Activated CD4-positive, alpha-beta T cell treated with anti-CD3 and anti-CD28 coated beads, Interleukin-2, Interleukin-4, amounts not matched to agents 100 ng/mL and 50 ng/mL, durations not matched to agents 16 hours and 8 hours (primary cell): ENCODE data around the gene MEGF9.

Experiments
- DNase-seq: peaks from one replicate; pipeline ENCODE4 v3.0.0-alpha.2; 2020; ENCODE audit warnings: low spot score

Gene MEGF9

DNA sequence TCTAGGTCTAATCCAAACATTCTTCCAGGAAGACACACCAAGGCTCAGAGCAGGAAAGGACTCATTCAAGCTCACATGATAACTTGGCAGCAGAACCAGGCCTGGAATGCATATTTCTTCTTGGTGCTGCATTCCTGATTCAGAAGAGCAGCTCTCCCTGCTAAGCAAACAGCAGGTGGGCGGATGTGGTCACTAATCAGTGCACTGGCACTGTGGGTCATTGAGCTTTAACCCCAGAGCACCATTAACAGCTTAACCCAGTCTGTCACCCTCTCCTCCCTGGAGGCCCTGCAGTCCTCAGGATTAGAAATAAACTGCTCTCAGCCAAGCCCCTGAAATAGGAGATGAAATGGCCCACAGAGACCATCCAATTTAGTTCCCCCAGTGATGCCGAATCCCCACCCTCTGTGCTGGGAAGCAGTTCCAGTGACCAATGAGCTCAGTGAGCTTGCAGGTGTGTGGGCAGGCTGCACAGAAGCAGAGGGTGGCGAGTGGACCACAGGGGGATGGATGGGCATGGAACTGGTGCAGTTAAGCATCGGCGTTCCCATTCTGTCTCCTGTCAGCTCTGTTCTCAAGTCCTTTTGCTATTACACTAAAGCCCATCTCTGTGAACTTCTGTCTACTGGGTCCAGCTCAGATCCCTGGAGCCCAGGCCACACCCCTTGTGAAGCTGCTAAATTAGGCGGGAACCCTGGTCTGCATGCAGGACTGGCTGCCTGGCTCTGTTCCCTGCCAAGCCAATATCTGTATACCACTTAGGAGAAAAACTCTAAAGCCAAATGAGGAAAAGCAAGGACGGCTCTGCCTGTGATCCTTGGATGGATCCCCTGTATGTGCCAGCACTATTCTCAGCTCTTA lies 16.6 kb upstream of the MEGF9 start:
- no peak for DNase-seq

DNA sequence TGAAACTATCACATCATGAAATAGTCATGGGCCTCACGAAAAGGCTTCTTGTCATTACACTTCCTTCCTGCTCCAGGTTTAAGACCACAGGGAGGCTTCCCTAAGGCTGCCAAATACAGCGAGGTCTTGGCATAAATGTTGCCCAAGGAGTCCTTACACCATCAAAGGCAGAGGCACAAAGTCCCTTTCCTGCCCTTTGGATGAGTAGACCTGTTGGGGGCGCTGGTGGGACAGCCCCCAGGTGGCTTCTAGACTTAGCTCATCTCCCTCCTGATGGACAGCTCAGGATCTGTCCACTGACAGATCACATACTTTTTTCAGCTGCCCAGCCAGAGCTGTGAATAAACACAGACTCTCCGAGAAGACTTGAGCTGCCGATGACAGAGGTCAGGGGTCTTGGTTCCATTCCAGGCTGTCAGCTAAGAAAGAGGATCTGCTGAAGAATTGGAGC lies 15.5 kb upstream of the MEGF9 start:
- no peak for DNase-seq

DNA sequence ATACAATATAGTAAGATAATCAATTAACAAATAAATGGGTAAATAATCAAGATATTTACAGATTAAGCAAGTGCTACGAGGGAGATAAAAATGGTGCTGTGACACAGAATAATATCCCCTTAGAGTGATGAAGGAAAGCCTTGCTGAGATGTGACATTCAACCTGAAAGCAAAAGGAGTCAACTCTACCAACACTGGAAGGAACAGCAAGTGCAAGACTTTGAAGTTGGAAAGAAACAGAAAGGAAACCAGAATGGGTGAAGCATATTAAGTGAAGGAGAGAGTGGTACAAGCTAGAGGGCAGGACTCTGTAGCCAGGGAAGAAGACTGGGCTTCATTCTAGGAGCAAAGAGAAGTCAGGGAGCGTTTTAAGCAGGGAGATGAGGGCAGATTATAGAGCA lies 12.2 kb upstream of the MEGF9 start:
- DNase-seq, result no peak

DNA sequence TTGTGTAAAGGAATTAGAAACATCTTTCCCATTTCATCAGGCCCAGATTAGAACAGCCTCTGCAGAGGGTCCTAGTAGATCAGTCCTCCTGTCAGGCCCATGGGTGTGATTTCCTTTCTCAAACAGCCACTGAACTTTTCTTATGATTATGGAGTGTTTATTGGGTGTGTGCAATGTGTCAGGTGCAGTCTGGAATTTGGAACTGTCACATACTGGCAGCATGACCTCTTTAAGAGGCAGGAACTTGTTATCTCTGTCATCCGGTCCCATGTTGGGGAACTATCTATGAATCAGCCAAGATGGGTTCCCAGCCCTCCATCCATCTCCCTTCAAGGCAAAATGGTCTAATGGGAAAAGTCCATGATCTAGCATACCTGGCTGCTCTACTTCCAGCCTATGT lies 11.6 kb upstream of the MEGF9 start:
- DNase-seq, result no peak

DNA sequence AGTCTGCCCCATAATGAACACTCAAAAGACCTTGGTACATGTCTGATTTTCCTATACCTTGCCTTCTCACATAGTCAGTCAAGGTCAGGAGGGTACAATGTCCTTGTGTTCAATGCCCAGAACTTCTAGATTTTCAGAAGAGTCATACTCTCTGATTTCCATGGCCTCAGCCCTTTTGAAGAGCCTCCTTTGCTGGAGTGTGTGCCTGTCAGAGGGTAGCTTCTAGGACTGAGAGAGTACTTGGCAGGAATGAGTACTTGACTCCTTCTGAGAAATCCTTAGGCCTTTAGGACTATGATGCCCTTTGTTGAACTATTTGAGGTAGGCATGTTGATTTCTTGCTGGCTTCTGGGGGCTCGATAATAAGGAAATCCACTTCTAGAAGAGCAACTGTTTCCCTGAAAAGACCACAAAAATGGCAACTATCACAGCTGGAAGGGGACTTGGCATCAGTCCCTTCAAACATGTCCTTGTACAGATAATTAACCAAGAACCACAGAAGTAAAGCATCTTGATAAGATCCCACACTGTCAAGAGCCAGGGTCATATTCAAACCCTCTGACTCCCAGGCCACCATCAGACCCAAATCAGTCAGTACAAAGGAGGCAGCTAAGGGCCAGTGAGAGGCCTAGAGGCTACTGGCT lies 10.6 kb upstream of the MEGF9 start:
- no peak for DNase-seq

DNA sequence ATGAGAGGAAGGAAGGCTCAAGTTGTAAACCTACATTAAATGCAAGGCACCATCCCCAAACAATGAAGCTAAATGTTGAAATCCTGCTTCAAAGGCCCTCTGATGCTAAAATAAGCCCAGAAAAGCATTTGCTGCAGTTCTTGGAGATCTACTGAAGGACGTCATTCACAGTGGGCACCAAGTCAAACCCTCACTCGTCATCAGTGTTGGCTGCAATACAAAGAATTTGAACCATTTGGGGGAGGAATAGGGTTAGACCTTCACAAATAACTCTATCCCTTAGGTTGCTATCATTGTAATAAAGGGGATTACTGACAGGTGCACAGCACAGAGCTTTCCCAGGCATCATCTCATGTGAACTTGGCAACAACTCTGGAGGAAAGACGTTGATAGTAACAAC lies 9.3 kb upstream of the MEGF9 start:
- DNase-seq, result no peak

DNA sequence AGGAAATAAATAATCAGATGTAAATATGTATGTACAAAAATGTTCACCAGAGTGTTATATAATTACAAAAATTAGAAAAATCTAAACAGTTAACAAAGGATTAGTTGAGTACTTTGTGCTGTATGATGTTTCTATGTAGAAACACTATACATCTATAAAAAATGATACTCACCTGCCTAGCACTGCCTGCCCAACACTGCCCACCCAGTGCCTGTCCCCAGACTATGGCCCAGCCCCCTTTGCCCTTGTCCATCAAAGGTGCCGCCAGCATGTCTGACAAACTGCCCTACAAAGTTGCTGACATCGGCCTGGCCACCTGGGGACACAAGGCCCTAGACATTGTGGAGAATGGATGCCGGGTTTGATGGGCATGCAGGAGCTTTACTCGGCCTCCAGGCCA lies 6.1 kb upstream of the MEGF9 start:
- DNase-seq, result no peak

DNA sequence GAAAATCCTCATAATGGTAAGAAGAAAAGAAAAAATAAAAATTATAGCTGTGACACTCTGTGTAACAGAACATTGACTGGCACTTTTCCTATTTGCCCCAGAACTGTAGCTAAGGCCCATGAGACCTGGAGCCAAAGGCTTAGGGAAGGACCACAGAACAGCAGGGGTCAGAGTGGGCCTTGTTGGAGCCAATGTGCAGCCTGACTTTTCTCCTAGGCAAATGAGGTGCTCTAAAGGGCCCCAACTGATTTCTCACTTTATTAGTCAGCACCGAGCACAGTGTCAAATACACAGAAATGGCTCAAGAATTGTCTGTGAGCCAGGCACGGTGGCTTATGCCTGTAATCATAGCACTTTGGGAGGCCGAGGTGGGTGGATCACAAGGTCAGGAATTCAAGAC lies 4.0 kb upstream of the MEGF9 start:
- DNase-seq, result peak; percentile 41

DNA sequence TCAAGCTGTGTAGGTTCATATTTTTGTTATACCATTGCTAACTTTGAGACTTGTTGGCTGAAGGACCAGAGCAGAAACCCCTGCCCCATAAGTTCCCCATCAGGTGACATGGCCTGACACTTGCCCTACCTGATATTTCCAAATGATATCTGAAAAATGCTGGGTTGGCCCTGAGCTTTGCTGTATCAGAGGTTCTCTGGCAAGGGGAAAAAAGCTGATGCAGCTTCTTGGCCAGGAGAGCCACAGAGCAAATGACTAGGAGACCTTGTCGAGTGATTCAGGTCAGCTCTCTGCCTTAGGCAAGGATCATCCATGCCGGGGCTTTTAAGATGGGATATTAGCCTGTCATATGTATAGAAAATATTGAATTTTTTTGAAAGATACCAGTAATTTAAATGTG lies 2.9 kb upstream of the MEGF9 start:
- no peak for DNase-seq

DNA sequence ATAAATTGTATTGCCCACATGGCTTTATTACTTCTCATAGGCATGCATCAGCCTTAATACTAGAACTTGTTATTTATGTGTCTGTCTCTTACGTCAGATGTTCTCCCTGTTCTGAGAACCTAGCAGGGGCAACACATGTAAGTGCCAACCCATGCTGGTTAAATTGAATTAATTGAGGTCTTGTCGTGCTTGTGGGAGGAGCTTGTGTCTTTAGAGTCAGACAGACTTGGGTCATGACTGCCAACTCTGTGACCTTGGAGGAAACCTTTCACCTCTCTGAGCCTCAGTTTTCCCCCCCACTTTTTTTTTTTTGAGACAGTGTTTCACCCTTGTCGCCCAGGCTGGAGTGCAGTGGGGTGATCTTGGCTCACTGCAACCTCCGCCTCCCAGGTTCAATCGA lies 2.2 kb upstream of the MEGF9 start:
- DNase-seq, result no peak

DNA sequence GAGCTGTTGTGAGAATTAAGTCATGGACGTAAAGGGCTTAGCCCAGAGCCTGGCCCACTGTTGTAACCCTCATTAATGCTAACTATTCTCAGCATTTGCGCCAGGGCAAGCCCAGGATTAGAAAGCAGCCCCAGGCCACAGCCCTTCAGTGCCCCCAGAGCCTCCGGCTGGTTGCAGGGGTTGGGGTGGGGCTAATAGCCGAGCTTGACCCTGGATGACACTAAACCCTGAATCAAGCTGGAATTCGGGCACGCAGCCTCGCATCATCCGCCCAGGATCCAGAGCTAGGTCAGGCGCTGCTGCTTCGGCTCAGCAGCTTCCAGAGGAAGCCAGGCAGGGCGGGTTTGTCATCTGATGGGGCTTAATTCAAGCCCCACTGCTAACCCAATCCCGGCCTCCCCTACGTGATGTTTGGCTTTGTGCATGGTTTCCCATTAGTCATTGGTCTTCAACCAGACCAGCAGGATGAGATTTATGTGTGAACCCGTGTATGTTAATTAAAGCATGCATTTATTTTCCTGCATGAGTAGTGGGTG lies 1.2 kb upstream of the MEGF9 start:
- DNase-seq, result no peak

DNA sequence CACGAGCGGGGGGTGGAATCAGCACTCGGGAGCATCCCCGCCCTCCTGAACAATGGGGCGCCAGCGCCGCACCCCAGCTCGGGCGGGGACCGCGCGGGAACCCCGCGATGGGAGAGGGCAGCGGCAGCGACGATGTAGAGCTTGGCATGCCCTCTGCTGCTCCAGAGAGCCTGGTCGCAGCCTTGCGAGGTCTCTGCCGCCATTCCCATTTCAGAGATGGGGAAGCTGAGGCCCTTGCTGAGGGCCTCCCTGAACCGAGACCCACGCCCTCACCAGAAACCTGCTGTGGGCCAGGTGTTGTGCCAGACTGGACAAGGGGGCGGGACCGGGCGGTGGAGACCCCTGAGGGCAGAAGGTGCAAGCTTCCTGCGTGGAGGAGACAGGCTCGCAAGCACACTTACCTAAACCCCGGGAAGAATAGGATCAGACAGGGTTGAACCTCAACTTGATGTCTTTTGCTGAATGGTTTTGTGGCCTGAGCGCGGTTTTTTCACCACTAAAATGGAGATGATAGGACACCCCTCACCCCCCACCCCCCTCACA lies 647 bp upstream of the MEGF9 start:
- DNase-seq, result no peak

DNA sequence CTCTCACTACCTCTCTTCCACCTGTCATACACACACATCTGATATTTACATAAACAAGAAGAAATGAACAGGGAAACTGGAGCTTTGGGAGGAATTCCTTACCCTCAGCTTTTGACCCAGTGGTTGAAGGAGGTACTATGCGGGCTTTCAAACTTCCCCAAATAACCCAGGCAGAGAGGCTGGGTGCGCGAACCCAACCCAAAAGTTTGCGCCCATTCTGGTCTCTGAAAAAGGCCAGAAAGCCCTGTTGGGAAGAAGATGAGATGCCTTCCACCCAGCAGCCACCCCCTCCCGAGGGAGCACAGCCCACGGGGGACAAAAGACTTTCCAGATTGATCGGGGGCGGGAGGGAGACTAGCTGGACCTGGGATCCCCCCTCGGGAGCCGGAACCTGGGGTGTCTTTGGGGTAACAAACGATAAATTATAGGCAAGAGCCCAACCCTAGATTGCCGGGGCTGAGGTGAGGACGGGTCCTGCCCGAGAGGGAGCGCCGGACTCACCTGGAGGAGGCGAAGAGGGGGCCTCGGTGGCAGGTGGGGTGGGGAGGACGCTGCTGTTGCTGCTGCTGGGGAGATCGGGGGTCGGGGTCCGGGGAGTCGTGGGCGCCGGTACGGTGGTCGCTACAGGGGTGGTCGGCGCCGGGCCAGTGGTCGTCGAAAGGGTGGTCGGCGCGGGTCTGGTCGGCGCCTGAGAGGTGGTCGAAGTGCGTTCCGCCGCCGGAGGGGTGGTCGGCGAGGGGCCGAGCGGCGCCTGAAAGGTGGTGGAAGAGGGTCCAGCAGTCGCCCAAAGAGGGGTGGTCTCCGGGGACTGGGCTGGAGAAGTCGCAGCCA lies 798 bp downstream of the MEGF9 start:
- DNase-seq, result no peak

DNA sequence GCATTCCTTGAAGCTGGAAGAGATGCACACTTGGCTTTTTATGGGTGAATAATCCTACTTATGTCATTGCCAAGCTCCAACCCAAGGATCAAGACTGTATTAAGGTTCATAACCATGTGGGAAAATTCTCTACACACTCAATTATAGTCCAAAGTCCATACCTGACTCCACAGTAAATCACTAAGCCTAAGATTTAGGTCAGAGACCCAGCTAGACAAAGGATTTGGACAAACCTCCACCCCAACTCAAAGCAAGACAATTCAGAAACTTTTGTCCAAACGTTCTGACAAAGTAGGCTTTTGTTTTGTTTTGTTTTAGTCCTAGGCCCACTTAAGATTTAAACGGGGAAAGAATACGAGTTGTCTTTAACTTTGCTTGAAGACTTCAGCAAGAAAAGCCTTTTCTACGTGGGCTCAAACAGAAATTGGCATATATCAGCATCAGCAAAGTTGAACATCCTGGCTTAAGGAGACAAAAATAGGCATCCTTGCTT lies 1.7 kb downstream of the MEGF9 start:
- no peak for DNase-seq

DNA sequence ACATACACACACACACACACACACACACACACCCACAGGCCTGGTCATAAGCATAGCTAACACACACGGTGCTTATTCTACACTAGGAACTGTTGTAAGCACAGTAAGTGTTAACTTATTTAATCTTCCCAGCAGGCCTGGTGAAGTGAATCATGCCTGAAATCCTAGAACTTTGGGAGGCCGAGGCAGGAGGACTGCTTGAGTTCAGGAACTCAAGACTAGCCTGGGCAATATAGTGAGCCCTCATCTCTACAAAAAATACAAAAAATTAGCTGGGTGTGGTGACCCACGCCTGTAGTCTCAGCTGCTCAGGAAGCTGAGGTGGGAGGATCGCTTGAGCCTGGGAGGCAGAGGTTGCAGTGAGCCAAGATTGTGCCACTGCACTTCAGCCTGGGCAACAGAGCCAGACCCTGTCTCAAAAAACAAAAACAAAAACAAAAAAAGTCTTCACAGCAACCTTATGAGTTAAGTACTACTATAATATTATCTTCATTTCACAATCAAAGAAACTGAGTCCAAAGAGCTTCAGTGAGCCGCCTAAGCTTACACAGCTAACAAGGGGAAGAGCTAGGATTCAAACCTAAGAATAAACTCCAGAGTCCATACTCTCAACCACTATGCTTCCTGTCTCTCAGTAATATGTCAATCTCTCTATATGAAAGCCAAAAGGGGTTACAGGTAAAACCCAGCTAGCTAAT lies 2.3 kb downstream of the MEGF9 start:
- no peak for DNase-seq

DNA sequence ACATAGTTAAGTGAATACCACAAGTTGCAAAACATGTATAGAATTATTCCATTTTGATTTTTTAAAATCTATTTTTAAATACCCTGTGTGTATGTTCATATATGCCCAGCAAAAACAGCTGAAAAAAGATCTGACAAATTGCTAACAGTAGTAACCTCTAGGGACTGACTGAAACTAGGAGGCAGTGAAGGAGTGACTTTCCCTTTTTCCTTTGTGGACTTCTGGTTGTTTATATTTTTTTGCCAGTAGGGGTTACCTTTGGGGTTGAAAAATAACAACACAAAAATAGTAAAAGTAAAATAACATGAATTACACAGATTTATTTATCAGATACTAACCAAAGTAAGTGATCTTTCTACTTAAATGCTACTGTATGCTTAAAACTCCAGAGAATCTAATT lies 2.9 kb downstream of the MEGF9 start:
- DNase-seq, result no peak

DNA sequence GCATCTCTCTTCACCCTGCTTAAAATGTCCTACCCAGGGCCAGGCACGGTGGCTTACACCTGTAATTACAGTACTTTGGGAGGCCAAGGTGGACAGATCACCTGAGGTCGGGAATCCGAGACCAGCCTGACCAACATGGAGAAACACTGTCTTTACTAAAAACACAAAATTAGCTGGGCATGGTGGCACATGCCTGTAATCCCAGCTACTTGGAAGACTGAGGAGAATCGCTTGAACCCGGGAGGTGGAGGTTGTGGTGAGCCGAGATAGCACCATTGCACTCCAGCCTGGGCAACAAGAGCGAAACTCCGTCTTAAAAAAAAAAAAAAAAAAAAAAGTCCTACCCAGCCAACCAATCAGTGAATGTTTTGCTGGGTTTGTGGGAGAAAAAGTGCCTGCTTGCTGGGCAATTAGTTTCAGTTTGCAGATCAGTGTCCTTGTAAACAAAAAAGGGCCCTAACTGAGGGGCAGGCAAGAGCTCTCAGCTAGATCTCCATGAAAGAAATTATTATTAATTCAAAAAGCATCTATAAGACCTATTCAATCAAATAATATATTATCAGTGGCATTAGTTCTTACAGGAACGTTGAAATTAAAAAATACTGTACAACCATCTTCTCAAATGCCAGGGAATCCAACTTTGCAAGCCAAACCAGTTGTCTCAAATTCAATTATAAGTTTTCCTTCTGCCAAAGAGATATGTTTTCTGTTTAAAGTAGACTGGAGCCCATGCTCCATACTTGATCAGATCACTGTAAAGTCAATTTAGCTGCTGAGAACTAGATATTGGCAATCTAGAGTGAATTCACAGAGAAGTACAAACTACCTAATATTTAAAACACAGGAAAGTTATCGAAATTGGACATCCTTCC lies 3.9 kb downstream of the MEGF9 start:
- peak; percentile 51 for DNase-seq

DNA sequence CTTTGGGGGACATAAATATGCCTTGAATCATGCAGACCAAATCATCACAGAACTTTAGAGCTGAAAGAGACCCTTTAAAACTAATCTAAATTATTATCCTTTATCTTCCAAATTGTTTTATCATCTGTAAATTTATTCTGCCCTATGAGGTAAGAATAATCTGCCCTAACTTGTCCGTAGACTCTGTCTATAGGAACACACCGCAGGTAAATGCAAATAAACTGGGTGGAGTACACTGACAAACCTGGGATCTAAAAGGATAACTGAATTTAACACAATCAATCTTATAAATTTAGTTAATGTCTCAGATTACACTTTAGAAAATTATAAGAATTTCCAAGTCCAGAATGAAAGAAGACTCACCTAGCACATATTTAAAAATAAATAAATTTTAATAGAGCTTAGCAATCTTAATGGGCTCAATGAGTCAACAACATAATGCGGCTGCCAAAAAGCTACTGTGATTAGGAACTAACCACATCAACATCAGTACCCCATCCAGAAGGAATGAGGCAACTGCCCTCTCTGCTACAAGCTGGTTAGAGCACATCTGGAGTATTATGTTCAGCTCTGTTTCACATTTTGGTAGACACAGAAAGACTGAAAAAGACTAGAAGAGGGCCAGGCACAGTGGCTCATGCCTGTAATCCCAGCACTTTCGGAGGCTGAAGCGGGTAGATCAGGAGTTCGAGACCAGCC lies 5.6 kb downstream of the MEGF9 start:
- no peak for DNase-seq

DNA sequence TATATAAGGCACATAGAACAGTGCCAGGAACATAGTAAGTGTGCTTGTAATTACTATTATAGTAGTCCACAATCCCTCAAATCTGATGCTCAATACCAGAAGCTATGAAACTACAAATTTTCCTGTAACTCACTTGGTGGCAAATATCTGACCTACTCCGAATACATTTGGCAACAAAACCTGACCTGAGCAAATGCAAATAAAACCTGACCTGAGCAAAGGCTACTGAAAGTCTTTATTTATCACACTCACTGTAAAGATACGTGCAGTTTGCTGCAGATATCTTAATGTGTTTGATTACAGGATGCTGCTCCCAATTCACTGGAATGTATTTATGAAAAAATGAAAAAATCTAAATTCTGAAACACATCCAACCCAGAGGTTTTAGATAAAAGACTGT lies 7.1 kb downstream of the MEGF9 start:
- no peak for DNase-seq

DNA sequence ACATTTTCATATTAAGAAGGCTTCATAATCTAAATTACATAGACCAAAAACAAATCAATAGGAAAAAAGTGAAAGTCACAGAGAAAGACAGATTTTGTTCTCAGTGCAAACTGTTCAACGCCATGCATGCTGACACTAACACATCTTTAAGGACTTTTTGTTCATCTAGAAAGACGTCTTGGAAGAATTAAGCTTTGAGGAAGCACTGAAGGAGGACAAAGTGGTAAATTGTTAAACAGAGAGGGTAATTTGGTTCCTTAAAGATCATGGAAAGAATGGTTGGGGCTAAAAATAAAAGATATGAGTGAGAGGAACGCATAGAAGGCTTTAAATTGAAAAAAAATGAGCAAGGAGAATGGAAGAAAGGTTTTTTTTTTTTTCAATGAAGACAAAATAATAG lies 9.1 kb downstream of the MEGF9 start:
- no peak for DNase-seq
